Colon (tissue), 2 donors: ENCODE data around the gene LRRFIP1.
"Not testable (repeated sequence)": the region's sequence is repeated elsewhere in the genome, so short reads cannot be mapped to it uniquely, and the experiment has no call there.

ENCODE experiments used
- FAIRE-seq: peaks from 2 replicates; lab custom pipeline; 2012; peaks lifted over from hg19 to GRCh38; lab: Jason Lieb, UNC
- donor health status: control.
- donor health status: control.

LRRFIP1 gene

GRCh38 chr2:237597196-237598145, 29.9 kb upstream of the LRRFIP1 start:
- FAIRE-seq: no peak

GRCh38 chr2:237598468-237599208, 28.7 kb upstream of the LRRFIP1 start:
- no peak for FAIRE-seq

DNA sequence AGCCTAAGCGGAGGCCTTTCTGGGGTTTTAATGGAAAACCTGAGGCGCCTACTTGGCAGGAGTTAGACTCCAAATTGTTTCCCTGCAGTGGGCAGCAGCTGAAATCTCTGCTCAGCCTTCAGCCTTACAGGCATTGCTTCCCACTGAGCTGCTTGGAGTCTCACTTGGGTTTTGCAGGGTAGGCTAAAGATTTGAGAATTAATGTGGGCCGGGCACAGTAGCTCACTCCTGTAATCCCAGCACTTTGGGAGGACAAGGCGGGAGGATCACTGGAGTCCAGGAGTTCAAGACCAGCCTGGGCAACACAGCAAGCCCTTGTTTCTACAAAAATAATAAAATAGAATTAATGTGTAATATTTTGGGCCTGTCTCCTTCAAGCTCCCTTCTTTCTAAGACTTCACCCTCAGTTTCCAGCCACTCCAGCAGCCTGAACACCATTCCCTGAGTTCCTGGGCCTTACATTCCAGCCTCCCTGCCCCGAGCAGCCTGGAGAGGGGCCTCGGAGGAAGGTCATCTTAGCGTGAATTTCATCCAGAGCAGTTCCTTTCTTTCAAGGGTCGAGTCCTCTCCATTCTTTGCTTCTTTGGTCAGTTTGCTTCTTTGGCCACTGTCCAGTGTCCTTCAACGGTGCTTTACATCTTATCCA, 27.8 kb upstream of the LRRFIP1 start:
- no peak for FAIRE-seq

DNA sequence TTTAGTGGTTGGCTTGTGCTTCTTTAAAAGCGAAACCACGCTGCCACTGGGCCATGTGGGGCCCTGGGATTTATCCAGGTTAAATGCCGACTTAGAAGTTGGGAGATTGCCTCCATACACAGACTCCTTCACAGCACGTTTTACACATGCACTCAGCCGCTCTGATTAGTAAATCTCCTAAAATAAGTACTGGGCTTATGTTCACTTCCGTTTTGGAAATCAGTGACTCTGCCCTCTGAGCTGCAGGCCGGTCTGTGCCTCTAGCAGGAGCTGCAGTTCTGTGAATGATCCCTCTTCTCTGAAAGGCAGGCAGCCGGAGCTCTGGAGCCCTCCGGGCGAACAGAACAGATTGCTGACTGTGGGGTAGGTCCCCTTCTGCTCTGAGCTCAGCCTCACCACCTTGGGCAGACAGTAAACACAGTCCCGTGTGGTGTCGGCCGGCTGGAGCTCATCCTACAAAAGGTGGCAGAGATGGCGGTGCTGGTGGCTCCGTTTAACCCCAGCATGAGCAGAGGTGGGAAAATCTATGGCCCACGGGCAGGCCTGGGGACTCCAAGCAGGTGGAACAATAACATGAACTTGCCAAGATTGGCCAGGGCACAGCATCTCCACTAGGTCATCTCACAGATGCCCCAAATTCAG, 27.1 kb upstream of the LRRFIP1 start:
- no peak for FAIRE-seq

- no peak for FAIRE-seq
Observed at GRCh38 chr2:237601453-237602116, 25.8 kb upstream of the LRRFIP1 start.

- no peak for FAIRE-seq
Observed at GRCh38 chr2:237602409-237602808, 25.0 kb upstream of the LRRFIP1 start.

DNA sequence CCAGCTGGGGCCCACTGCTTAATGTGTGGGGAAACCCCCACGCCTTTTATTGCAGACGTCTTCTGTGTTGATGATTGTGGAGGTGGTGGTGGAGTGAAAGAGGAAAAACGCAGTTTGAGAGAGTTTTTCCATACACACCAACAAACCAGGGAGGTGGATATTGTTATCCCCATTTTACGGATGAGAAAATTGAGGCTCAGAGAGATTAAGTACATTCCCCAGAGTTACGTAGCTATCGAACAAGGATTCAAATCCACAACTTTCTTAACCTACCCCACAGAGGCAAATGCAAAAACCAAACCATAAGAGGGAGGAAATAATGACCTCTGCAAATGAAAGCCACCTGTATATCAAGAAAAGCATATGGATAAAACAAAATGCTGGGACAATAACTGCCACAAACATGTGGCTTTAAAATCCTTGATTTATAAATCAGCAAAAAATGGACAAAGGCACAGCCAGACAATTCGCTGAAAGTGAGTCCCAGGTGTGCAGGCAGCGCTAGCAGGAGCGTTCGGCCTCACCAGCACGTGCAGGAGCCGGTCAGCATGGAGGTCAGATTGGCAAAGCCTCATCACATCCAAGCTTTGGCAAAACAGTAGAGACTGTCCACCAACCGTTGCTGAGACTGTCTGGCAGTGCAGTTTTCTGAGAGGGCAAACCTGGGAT, 24.2 kb upstream of the LRRFIP1 start:
- no peak for FAIRE-seq

DNA sequence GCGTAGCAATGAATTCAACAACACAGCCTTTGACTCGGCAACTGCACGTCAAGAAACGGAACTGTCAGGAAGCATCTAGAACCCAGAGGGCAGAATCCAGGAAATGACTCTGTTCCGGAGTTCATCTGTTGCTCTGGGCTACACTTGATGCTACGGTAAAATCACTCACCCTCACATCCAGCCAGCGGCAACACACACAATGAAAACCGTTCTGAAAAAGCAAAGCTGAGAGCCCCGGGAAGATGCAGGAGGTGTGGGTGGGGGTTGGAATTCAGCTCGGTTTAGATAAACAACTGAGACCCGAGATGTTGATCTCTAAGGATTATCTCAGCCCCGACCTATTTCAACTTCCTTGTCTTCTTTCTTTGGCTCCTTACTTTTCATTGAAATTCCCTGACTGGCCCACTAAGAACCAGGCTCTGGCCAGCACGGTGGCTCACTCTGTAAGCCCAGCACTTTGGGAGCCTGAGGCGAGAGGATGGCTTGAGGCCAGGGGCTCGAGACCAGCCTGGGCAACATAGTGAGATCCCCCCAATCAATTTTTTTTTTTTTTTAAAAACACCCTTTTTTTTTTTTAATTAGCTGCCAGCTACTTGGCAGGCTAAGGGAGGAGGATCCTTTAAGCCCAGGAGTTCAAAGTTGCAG, 23.5 kb upstream of the LRRFIP1 start:
- no peak for FAIRE-seq

- FAIRE-seq: no peak
Observed at GRCh38 chr2:237604391-237604790, 23.0 kb upstream of the LRRFIP1 start.

DNA sequence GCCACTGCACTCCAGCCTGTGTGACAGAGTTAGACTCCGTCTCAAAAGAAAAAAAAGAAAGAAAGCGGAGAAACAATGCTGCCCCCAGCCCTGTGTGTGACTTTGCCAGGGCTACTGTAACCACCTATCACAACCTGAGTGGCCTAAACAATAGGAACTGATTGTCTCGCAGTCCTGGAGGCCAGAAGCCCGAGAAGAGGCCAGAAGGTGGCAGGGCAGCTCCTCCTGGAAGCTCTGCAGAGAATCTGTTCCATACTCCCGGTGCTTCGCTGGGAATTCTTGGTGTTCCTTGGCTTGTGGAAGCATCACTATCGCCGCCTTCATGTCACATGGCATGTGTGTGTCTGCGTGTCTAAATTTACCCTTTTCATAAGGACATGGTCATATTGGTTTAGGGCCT, 22.4 kb upstream of the LRRFIP1 start:
- no peak for FAIRE-seq

- FAIRE-seq: not testable (repeated sequence)
Observed at GRCh38 chr2:237606522-237606921, 20.9 kb upstream of the LRRFIP1 start.

DNA sequence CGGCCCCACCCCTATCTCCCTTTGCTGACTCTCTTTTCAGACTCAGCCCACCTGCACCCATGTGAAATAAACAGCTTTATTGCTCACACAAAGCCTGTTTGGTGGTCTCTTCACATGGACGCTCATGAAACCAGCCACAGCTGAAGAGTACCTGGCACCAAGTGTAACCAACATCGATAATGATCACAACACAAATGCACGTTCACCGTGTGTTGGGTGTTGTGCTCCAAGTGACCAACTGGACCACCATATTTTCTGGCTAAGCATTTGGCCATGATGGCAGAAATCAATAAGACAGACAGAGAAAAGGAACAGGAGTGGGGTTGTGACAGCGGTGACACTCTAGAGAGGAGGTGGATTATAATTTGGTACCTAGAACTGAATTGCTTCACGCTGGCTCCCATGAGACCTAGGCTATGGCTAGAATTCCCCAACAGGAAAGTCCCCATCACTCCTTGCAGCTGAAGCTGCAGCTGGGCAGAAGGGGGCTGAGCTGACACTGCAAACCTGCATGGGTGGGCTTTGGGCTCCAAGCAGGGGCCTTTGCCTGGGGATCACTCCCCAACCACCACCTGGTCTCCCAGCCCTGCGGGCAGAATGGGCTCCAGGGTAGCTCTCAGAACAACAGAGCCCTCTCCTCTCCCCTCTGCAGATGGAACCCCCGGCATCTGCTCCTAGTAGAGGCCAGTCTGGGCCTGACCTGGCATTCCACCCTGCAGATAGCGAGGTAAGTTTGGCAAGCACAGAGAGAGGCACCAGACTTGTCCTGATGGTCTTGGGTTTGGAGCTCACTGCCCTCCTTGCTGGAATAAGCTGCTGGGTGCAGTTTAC, 14.6 kb upstream of the LRRFIP1 start:
- no peak for FAIRE-seq

DNA sequence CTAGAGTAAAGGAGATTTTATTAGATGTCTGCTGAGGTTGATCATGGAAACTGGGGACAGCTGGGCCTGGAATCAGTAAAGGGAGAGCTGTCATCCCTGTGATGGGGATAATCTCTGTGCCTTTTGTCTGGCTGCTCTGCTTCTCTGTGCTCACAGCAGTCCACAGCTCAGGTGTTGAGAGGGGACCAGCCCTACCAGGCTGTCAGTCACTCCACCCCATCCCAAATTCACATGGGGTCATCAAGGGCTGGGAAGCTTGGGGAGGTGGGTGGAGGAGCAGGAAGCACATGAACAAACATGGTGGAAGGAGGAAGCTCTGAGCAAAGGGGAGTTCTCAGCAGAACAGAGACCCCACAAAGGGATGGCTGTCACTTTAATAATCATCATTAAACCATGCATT, 13.7 kb upstream of the LRRFIP1 start:
- FAIRE-seq: no peak

- no peak for FAIRE-seq
Observed at GRCh38 chr2:237614151-237614720, 13.2 kb upstream of the LRRFIP1 start.

- FAIRE-seq: no peak
Observed at GRCh38 chr2:237615631-237616249, 11.6 kb upstream of the LRRFIP1 start.

DNA sequence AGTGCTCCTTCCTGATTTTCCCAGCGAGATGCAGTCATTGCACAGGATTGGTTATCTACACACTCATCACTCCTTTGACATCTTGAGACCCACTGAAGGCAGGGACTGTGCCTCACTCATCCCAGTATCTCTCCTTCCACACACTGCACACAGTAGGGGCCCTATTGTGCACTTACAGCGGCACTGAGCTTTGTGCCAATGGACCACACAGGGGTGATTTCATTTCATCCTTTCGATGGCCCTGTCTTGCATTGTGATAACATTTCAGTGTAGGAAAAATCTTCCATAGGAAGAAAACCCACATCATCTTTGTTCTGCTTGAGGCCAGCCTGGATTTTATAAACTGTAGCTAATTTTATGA, 11.0 kb upstream of the LRRFIP1 start:
- no peak for FAIRE-seq

GRCh38 chr2:237616734-237617586, 10.4 kb upstream of the LRRFIP1 start:
- FAIRE-seq: no peak

GRCh38 chr2:237617587-237617982, 9.8 kb upstream of the LRRFIP1 start:
- no peak for FAIRE-seq
